ENCODE measurements around the gene TAOK3. TPM values are rescaled to one million over a fixed set of nuclear protein-coding genes. Genes with fewer than 3 reads are reported as not detected.
A peak's percentile ranks its signal among the peaks of the same experiment; 100 is the strongest.

TAOK3 gene
- total and polyA plus RNA-seq, 2 of the 8 experiments (the other 6 are each of a cell fraction or from before 2014, with no cell fraction given): 5.2 to 9.3 TPM

GRCh38 chr12:118374126-118374725 is 1.5 kb upstream of the TAOK3 start:
- 94% methylated on average over 14 of the region's 14 CpGs; no CpG with 5 or more reads in 1 of the 2 experiments for WGBS, 2 experiments (ENCODE audit: extremely low coverage in 1 of 2, insufficient coverage in 1 of 2, insufficient read length in 1 of 2, insufficient replicate concordance in 2 of 2, low coverage in 1 of 2, low lambda C conversion rate in 2 of 2, missing lambda C conversion rate in 1 of 2)
- H2BK15ac ChIP-seq (ENCODE audit: low read length): no peak overlapping the region
- H3K4me1 ChIP-seq (replicated peaks in 1 of 4; ENCODE audit: control insufficient read depth in 3 of 4, insufficient read depth in 4 of 4, low read length in 3 of 4): peaks cover 5 to 9% (median 7%) of the 10 kb centered on the region in 4 experiments; a peak in 6 of 7 replicates
- DNase-seq (ENCODE audit: low read depth in 1 of 2, low spot score in 2 of 2) (peak in 1 of 2 experiments; percentile 13), FAIRE-seq (no peak)
- no peak for TF ChIP-seq POLR2A (IDR thresholded peaks at IDR 0.05; ENCODE audit: control extremely low read depth in 1 of 2, low read depth in 2 of 2, low read length in 2 of 2)
- no peak for TF ChIP-seq HDAC2 (IDR thresholded peaks at IDR 0.05; ENCODE audit: borderline replicate concordance in 1 of 2, low read depth in 2 of 2, low read length in 2 of 2)
- no peak for TF ChIP-seq RXRA (IDR thresholded peaks at IDR 0.05; ENCODE audit: insufficient read depth, low read depth, low read length)
- no peak for TF ChIP-seq RNF2 (IDR thresholded peaks at IDR 0.05; ENCODE audit: borderline replicate concordance, low read depth, low read length, missing control alignments, poor library complexity, severe bottlenecking)
- CTCF ChIA-PET (ENCODE audit: partially characterized antibody): interaction anchor here (1.4 to 7.4 kb wide), 2 partner anchors 184 to 191 kb away, joined by 3 to 120 read pairs; no protein-coding TSS in a partner anchor
- no peak overlapping the region for H2BK120ac ChIP-seq (replicated peaks; ENCODE audit: low read depth, low read length)
- no peak overlapping the region for H3K27ac ChIP-seq (ENCODE audit: low read depth, low read length)
- no peak overlapping the region for H2BK5ac ChIP-seq (ENCODE audit: low read depth, low read length)
- peaks cover 0 to 13% (median 8%) of the 10 kb centered on the region in 4 experiments; a peak in 5 of 7 replicates for H3K27me3 ChIP-seq (replicated peaks in 1 of 4; ENCODE audit: control insufficient read depth in 3 of 4, extremely low read depth in 1 of 4, insufficient read depth in 3 of 4, low read length in 3 of 4)
- H4K91ac ChIP-seq (replicated peaks; ENCODE audit: insufficient read length, low read length): no peak overlapping the region
- H2AK5ac ChIP-seq (ENCODE audit: low read depth, low read length): no peak overlapping the region
- H2BK12ac ChIP-seq (ENCODE audit: low read depth, low read length): no peak overlapping the region
- H4K20me1 ChIP-seq (replicated peaks in 1 of 2; ENCODE audit: control insufficient read depth in 1 of 2, insufficient read depth in 2 of 2, low read length in 2 of 2): peaks cover 4 to 6% of the 10 kb centered on the region in 2 experiments
- peaks cover 0 to under 1% (median 0%) of the 10 kb centered on the region in 4 experiments; a peak in 2 of 8 replicates for H3K36me3 ChIP-seq (ENCODE audit: control insufficient read depth in 2 of 4, insufficient read depth in 4 of 4, low read length in 3 of 4)
- no peak overlapping the region for H4K5ac ChIP-seq (ENCODE audit: insufficient read length, low read depth, low read length)
- peaks cover 3 to 24% of the 10 kb centered on the region in 2 experiments for H3K79me2 ChIP-seq (ENCODE audit: control insufficient read depth in 1 of 2, insufficient read depth in 2 of 2, low read length in 2 of 2)
- no peak overlapping the region for H2AFZ ChIP-seq (ENCODE audit: low read length)
- POLR2A ChIA-PET (ENCODE audit: partially characterized antibody): interaction anchor here (0.6 to 1.5 kb wide), 3 partner anchors 162 to 219 kb away, joined by 3 read pairs; no protein-coding TSS in a partner anchor
- H4K8ac ChIP-seq (ENCODE audit: extremely low read depth, insufficient read depth, low read length): no peak overlapping the region
- H3K9me3 ChIP-seq (ENCODE audit: insufficient read depth in 2 of 2, low read depth in 1 of 2, low read length in 1 of 2): no peaks in the 10 kb centered on the region
- no peak overlapping the region for H3K4ac ChIP-seq (replicated peaks; ENCODE audit: insufficient read length, low read depth, low read length)
- no peak overlapping the region for H3K56ac ChIP-seq (replicated peaks; ENCODE audit: insufficient read length, low read depth, low read length)
- H3K4me3 ChIP-seq (ENCODE audit: extremely low read depth in 1 of 4, insufficient read depth in 2 of 4, low read depth in 3 of 4, low read length in 4 of 4): no peak overlapping the region
- peaks cover 23% of the 10 kb centered on the region for H3K23me2 ChIP-seq (ENCODE audit: low read depth, low read length)
- 0 out of 2 replicates have a peak, but pooled peaks cover 3% of the 10 kb centered on the region for H3K79me1 ChIP-seq (ENCODE audit: low read depth, low read length)
- no peak overlapping the region for H3K18ac ChIP-seq (ENCODE audit: extremely low read depth, low read length)
- no peak overlapping the region for H3K9ac ChIP-seq (replicated peaks in 1 of 4; ENCODE audit: extremely low read depth in 1 of 4, low read depth in 3 of 4, low read length in 3 of 4)
- H3K14ac ChIP-seq (ENCODE audit: insufficient read length): no peak overlapping the region
- peak overlapping the region in 1 of 2 experiments; percentile 74; a peak in 1 of 4 replicates for H3K4me2 ChIP-seq (ENCODE audit: insufficient read depth in 1 of 2, low read depth in 2 of 2, low read length in 2 of 2)
- no peak overlapping the region for H2BK20ac ChIP-seq (ENCODE audit: low read length)
- no peak overlapping the region for H3K23ac ChIP-seq (ENCODE audit: insufficient read length)
